Left lung (tissue), 10 donors: Measurements from ENCODE around the gene UBTF. TPM values are rescaled to one million over a fixed set of nuclear protein-coding genes. Genes with fewer than 3 reads are reported as not detected.

ENCODE experiments used
- ATAC-seq: fragments of 200-7000 bp; cut with Tn5 transposase; one replicate; pipeline ENCODE4 v1.9.1; 2020; ENCODE audit warnings: moderate library complexity
- DNase-seq, 4 donors: peaks; one replicate each; pipeline ENCODE4 v3.0.0-alpha.2; 2013 to 2020
- H3K27ac ChIP-seq, 2 donors: fragments of 200-600 bp; sonication (generic) in 1 of 2; one replicate each; pipeline versions ENCODE4 v1.5.0 to v1.8.0; 2020 to 2021
- H3K27me3 ChIP-seq, 2 donors: fragments of 200-600 bp; sonication (generic) in 1 of 2; one replicate each; pipeline versions ENCODE4 v1.5.0 to v1.8.0; 2020 to 2021
- H3K36me3 ChIP-seq, 2 donors: fragments of 200-600 bp; sonication (generic) in 1 of 2; one replicate each; pipeline versions ENCODE4 v1.5.0 to v1.8.0; 2020 to 2021
- H3K4me1 ChIP-seq, 2 donors: fragments of 200-600 bp; one replicate each; pipeline ENCODE4 v1.8.0; 2021
- H3K4me3 ChIP-seq, 2 donors: fragments of 200-600 bp; sonication (generic) in 1 of 2; one replicate each; pipeline versions ENCODE4 v1.5.0 to v1.8.0; 2020 to 2021; ENCODE audit warnings: mild to moderate bottlenecking in 1 of 2
- H3K9me3 ChIP-seq, 2 donors: fragments of 200-600 bp; sonication (generic) in 1 of 2; one replicate each; pipeline versions ENCODE4 v1.5.0 to v1.8.0; 2020 to 2021
- CTCF ChIP-seq, 2 donors: fragments of 200-600 bp; sonication (generic) in 1 of 2; IDR thresholded peaks; one replicate each; pipeline versions ENCODE4 v1.5.0 to v1.8.0; 2021; ENCODE audit warnings: antibody characterized with exemption in 2 of 2
- intact Hi-C, 2 donors: fragments of 100-400 bp; cut with DNase I; formaldehyde crosslinking; loops; one replicate each; pipeline versions ENCODE4 v1.11.2 to v1.14.2; 2022
- polyA plus RNA-seq, 6 donors: library from polyadenylated mRNA; unstranded; fragments of 120-200 nt; gene quantifications; one replicate each; pipeline ENCODE4 v1.2.1, GENCODE V29; 2013; ENCODE audit not compliant: insufficient read length in 6 of 6
- total RNA-seq, 2 donors: library from RNA; stranded (reverse); fragmentation: NEBNext Ultra II Directional; extraction: Animal tissue kit (Norgen Biotek cat#: 25700); gene quantifications; one replicate each; pipeline ENCODE4 v1.2.1, GENCODE V29; 2021
- donor health status: DM: no; HTN: yes; CAD: no.
- donor health status: DM: no; HTN: no; CAD: no.

UBTF gene
- total and polyA plus RNA-seq, 8 donors: 65.5 to 136 (median 109) TPM

GRCh38 chr17:44213403-44214229, 5.9 kb downstream of the UBTF start:
- Histone ChIP-seq H3K4me3 (no peak overlapping the region), H3K4me1 (peaks cover 24 to 55% of the 10 kb centered on the region in 2 donors), H3K9me3 (no peaks in the 10 kb centered on the region), H3K27ac (no peak overlapping the region), H3K36me3 (peaks cover 0 to 84% of the 10 kb centered on the region in 2 donors), H3K27me3 (no peaks in the 10 kb centered on the region)
- ATAC-seq (no peak), DNase-seq (no peak)
- intact Hi-C loops: loop anchor here (5.0 to 10.0 kb wide), 2 partner anchors 111 to 114 kb away; partner anchors contain the start of gene SLC25A39 (in 1 of the 2)
- no peak for TF ChIP-seq CTCF (IDR thresholded peaks at IDR 0.05)

GRCh38 chr17:44212507-44213402, 6.7 kb downstream of the UBTF start:
- no peak for ATAC-seq
- no peak for DNase-seq
- Histone ChIP-seq H3K9me3 (no peaks in the 10 kb centered on the region), H3K27me3 (no peaks in the 10 kb centered on the region), H3K27ac (no peak overlapping the region), H3K36me3 (peaks cover 0 to 92% of the 10 kb centered on the region in 2 donors), H3K4me3 (no peak overlapping the region), H3K4me1 (peaks cover 19 to 53% of the 10 kb centered on the region in 2 donors)
- TF ChIP-seq CTCF (IDR thresholded peaks at IDR 0.05): no peak
- intact Hi-C loops: loop anchor here (5.0 to 10.0 kb wide), 2 partner anchors 112 to 115 kb away; partner anchors contain the start of gene SLC25A39 (in 1 of the 2)

- TF ChIP-seq CTCF (IDR thresholded peaks at IDR 0.05): no peak
- Histone ChIP-seq H3K4me1 (peaks cover 8 to 41% of the 10 kb centered on the region in 2 donors), H3K27ac (peak overlapping the region in 1 of 2 donors; percentile 53), H3K36me3 (peaks cover 0 to 95% of the 10 kb centered on the region in 2 donors), H3K4me3 (no peak overlapping the region), H3K27me3 (no peaks in the 10 kb centered on the region), H3K9me3 (no peaks in the 10 kb centered on the region)
- intact Hi-C loops: loop anchor here (5.0 to 10.0 kb wide), 2 partner anchors 113 to 116 kb away; partner anchors contain the start of gene SLC25A39 (in 1 of the 2)
- DNase-seq: peak in 1 of 4 donors; percentile 64
- no peak for ATAC-seq
Observed at GRCh38 chr17:44211281-44212265, 7.9 kb downstream of the UBTF start.

- intact Hi-C loops: loop anchor here (5.0 to 10.0 kb wide), 2 partner anchors 114 to 117 kb away; partner anchors contain the start of gene SLC25A39 (in 1 of the 2)
Observed at GRCh38 chr17:44210342-44211192, 8.9 kb downstream of the UBTF start.

More at GRCh38 chr17:44210342-44211192, 8.9 kb downstream of the UBTF start:
- Histone ChIP-seq H3K27ac (peak overlapping the region in 1 of 2 donors; percentile 67), H3K4me1 (peaks cover 8 to 32% of the 10 kb centered on the region in 2 donors), H3K27me3 (no peaks in the 10 kb centered on the region), H3K9me3 (no peaks in the 10 kb centered on the region), H3K4me3 (no peak overlapping the region), H3K36me3 (peaks cover 0 to 87% of the 10 kb centered on the region in 2 donors)
- ATAC-seq (peak; percentile 97), DNase-seq (peak; percentile 72 to 99 (median 90))
- peak; percentile 95 to 100 for TF ChIP-seq CTCF (IDR thresholded peaks at IDR 0.05)
